Epidermal melanocyte (primary cell): ENCODE measurements around the gene GRM1.

Source experiments
- DNase-seq: peaks from one replicate; pipeline ENCODE4 v3.0.0; 2011; ENCODE audit warnings: low spot score; ENCODE audit not compliant: insufficient read length

GRM1 gene

GRCh38 chr6:146315381-146316174, 286.7 kb downstream of the GRM1 start:
- no peak for DNase-seq

GRCh38 chr6:146316175-146316495, 287.3 kb downstream of the GRM1 start:
- no peak for DNase-seq

GRCh38 chr6:146331013-146331412, 302.2 kb downstream of the GRM1 start:
- no peak for DNase-seq

- DNase-seq: no peak
Observed at GRCh38 chr6:146335336-146335735, 306.5 kb downstream of the GRM1 start.

GRCh38 chr6:146336191-146336590, 307.3 kb downstream of the GRM1 start:
- no peak for DNase-seq

- no peak for DNase-seq
Observed at GRCh38 chr6:146337376-146337775, 308.5 kb downstream of the GRM1 start.

GRCh38 chr6:146339716-146340115, 310.9 kb downstream of the GRM1 start:
- DNase-seq: no peak

GRCh38 chr6:146341493-146342230, 312.8 kb downstream of the GRM1 start:
- no peak for DNase-seq

GRCh38 chr6:146345598-146345997, 316.7 kb downstream of the GRM1 start:
- no peak for DNase-seq

GRCh38 chr6:146347090-146347489, 318.2 kb downstream of the GRM1 start:
- DNase-seq: no peak

GRCh38 chr6:146347690-146348089, 318.8 kb downstream of the GRM1 start:
- no peak for DNase-seq

- DNase-seq: no peak
Observed at GRCh38 chr6:146351018-146351417, 322.2 kb downstream of the GRM1 start.

GRCh38 chr6:146352163-146352562, 323.3 kb downstream of the GRM1 start:
- no peak for DNase-seq

- no peak for DNase-seq
Observed at GRCh38 chr6:146354451-146354850, 325.6 kb downstream of the GRM1 start.

- no peak for DNase-seq
Observed at GRCh38 chr6:146355521-146356100, 326.7 kb downstream of the GRM1 start.

GRCh38 chr6:146357578-146358430, 328.9 kb downstream of the GRM1 start:
- DNase-seq: no peak

GRCh38 chr6:146358431-146359046, 329.7 kb downstream of the GRM1 start:
- no peak for DNase-seq

GRCh38 chr6:146359131-146359530, 330.3 kb downstream of the GRM1 start:
- DNase-seq: no peak

- no peak for DNase-seq
Observed at GRCh38 chr6:146361128-146361924, 332.5 kb downstream of the GRM1 start.

- DNase-seq: no peak
Observed at GRCh38 chr6:146363838-146364607, 335.2 kb downstream of the GRM1 start.
